ENCODE results near the gene RTF2.
"Not testable (repeated sequence)": the region's sequence is repeated elsewhere in the genome, so short reads cannot be mapped to it uniquely, and the experiment has no call there.

RTF2 gene

DNA sequence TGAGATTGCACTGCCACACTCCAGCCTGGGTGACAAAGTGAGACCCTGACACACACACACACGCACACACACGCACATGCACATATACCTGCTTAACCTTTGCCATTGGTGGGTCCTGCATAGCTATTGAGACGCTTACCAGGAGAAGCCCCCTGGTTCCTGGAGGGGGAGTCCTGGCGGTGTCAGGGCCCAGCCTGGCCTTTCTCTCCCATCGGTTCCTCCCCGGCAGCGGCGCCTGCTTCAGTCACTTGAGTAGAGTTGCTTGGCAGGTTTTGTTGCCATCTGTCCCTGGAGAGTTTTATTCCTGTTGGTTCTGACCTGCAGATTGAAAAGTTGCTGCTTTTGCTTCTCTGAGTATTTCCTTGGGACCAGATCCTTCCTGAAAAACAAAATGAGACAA lies 35.5 kb downstream of the RTF2 start:
- DNase-seq: no peak

DNA sequence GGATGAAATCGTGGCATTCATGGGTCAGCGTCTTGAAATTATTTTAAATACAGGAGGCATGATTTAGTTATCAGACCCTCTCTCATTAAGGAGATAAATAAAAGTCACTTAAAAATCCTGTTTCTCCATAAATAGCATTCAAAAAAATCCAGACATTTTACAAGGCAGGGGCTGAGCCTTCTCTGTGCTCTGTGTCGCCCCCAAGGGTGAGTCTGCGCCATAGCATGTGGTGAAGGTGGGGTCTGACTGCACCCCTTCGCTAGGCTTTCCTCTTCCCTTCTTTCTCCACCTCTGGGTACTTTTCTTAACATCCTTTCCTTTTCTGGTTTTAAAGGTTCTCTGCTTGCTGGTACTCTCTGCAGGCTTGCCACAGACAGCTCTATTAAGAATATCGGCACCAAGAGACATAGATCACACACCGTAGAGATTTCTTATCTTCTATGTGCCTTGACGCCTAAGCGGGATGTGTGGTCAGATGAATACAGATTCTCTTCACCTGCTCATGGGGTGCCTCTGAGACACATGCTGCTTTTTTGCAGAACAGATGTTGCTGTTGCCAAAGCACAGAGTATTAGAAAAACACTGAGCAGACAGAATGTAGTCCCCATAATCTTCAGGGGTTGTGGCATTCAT lies 36.1 kb downstream of the RTF2 start:
- no peak for DNase-seq

DNA sequence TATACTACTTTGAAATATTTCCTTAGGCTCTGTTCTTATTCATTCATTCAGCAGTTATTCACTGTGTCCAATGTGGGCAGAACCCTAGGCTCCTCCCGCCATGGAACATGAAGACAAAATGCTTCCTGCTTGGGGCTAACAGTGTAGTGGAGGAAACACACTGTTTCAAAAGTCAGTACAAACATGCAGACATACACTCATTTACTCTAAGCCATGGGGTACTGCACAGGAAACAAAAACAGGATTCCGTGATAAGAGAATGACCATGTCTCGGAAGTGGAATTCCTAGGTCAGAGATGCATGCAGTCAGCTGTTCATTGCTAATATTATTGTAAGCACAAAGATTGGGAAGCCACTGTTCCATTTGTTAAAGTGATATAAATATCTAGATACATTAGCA lies 37.7 kb downstream of the RTF2 start:
- no peak for DNase-seq

GRCh38 chr20:56511926-56512325 lies 43.5 kb downstream of the RTF2 start:
- no peak for DNase-seq

GRCh38 chr20:56513161-56514150 lies 45.0 kb downstream of the RTF2 start:
- no peak for DNase-seq

DNA sequence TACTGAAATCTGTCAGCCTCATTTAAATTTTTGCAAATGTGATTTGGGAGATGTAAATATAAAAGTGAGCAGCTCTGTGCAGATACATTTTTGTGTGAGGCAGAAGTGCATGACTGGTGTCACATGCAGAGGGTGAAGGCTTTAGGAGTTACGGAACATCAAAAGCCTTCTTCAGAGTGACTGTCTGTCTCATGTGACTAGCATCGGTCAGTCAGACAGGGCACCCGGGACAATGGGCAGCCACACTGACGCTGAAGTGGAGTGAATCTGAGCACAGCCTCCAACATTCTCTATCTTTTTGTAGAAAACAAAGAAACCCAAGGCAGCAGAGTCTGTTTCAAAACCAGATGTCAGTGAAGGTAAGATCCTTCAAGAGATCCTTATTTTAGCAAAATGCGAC lies 48.2 kb downstream of the RTF2 start:
- DNase-seq: no peak

- no peak for DNase-seq
These were observed 48.8 kb downstream of the RTF2 start for GRCh38 chr20:56517211-56517610.

DNA sequence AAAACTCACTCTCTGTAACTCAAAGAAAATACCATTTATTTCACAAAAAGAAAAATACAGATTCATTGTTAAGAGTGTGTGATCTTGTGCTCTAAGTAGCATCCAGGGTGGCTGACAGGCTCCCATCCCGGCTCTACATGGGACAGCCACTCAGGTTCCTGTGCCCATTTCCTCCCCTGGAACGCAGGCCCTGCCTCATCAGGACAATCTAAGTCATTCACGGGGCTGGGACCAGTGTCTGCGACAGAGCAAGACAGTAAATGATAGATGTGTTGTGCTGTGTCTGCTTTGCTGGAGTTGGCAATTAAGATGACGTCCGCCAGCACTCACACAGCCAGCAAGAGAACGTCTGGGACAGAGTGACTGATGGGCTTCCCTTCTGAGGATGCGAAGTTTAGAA lies 49.2 kb downstream of the RTF2 start:
- DNase-seq: no peak

- no peak for DNase-seq
These were observed 49.7 kb downstream of the RTF2 start for GRCh38 chr20:56518126-56518525.

DNA sequence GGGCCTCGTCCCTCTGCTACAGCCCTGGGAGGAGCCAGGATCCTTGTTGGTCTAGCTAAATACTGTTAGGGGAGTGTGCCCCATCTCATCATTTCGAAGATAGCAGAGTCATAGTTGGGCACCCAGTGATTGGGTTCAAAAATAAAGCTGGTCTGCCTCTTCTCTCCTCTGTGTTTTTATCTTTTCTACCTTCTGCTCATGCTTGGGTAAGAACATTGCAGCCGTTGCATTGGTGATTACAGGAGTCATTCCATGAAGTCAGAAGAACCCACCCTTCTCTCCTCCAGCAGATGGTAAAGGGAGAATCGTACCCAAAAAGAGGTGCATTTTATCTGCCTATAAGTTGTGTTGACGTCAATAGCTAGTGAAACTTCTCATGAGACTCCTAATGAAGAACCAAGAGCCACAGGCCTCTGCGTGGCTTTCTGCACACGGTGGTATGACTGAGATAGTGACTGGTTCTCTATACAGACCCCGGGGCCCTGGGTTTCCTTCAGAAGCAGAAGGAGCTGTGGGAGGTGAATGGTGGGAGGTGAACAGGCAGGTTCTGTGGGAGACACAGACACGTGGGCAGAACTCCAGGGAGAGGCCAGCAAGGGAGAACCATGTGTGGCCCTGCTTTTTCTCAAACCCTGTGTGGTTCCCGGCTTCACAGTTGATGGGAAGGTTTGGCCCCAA lies 50.4 kb downstream of the RTF2 start:
- DNase-seq: no peak

GRCh38 chr20:56519551-56519950 lies 51.1 kb downstream of the RTF2 start:
- no peak for DNase-seq

DNA sequence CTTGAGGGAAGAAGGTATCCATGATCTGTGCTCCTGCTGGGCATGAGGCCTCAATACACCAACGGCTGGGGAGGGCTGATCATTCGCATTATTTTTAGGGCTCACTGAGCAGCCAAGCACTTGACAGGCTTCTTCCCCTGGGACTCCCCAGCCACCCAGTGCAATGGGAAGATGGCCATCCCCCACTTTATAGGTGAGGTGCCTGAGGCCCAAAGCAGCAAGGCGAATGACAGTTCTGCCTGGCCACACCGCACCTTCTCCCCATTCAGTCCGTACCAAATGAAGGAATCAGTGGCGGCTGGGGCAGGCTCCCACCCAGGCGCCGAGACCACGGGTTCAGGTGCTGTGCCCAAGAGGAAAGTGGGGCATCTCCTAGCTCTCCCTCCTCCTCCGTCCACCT lies 51.8 kb downstream of the RTF2 start:
- no peak for DNase-seq

DNA sequence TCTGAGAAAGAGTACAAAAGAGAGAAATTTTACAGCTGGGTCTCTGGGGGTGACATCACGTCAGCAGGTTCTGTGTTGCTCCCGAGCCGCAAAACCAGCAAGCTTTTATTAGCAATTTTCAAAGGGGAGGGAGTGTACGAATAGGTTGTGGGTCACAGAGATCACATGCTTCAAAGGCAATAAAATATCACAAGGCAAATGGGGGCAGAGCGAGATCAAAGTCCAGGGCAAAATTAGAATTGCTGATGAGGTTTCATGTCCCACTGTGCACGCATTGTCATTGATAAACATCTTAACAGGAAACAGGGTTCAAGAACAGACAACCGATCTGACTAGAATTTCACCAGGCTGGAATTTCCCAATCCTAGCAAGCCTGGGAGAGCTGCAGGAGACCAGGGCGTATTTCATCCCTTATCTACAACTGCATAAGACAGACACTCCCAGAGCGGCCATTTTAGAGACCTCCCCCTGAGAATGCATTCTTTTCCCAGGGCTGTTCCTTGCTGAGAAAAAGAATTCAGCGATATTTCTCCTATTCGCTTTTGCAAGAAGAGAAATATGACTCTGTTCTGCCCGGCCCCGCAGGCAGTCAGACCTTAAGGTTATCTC lies 52.4 kb downstream of the RTF2 start:
- not testable (repeated sequence) for DNase-seq

DNA sequence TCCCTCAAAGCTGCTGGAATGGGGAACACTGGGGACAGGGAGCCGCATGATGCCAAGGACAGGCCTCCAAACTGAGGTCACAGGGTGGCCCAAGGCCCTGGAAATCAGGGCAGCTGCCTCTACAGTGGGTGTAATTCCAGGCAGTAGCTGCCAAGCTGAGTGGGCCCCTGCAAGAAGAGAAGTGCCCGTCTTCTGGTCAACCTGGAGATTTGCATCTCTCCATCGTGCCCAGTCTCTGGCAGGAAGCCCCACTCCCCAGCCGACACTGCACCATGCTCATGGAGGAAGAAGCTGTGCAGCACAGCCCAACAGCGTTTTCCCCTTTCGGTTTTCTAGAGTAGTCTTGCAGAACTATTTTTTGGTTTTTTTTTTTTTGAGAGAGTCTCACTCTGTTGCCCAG lies 53.9 kb downstream of the RTF2 start:
- no peak for DNase-seq

- not testable (repeated sequence) for DNase-seq
These were observed 56.0 kb downstream of the RTF2 start, which contains the start of gene FAM209A for GRCh38 chr20:56524444-56524843. Gene FAM209A, plus strand, starts transcription at chr20:56524744. Its CDS starts 65 bp downstream, at chr20:56524809.

GRCh38 chr20:56527521-56527920 lies 59.1 kb downstream of the RTF2 start:
- DNase-seq: no peak

DNA sequence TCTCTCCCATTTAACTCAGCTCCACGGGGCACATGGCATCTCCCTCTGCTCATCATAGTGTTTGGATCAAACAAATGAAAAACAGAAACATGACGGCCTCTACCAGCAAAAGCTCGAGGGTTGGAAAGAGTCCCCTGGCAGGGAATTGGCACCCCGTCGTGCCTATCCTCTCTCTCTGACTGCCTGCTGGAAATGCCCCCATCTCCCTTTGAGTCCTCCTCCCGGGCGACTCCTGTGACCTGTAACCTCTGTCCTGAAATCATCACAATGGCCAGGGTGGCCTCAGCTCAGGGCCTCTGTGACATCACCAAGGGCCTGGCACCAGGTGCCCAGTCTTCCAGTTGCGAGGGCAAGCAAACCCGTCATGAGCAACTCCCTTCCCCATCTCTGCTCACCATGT lies 64.5 kb downstream of the RTF2 start, which contains the start of gene FAM209B:
FAM209B (plus strand) TSS at position 301 of the 400 bp plus-strand sequence; CDS start at position 397, 96 bp downstream.
- not testable (repeated sequence) for DNase-seq

- DNase-seq: no peak
These were observed 69.6 kb downstream of the RTF2 start for GRCh38 chr20:56537997-56538396.

GRCh38 chr20:56540415-56540814 lies 72.0 kb downstream of the RTF2 start:
- no peak for DNase-seq

DNA sequence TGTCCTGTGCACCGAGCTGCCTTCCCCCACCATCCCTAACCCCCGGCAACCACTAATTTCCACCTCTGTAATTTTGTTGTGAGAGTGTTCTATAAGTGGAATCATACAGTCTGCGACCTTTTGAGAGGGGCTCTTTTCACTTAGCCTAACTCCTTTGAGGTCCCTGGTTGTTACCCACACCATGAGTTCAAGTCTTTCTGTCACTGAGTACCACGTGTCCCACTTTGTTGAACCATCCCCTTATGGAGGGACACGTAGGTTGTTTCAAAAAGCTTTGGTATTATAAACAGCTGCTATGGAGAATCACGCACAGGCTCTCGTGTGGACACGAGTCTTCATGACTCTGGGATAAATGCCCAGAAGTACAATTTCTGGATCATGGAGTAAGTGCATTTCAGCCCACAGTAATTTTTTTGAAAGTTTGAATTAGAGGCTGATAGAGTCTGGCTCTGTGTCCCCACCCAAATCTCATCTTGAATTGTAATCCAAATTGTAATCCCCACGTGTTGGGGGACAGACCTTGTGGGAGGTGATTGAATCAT lies 74.1 kb downstream of the RTF2 start:
- DNase-seq: no peak

- no peak for DNase-seq
These were observed 83.1 kb downstream of the RTF2 start for GRCh38 chr20:56551571-56551970.

- no peak for DNase-seq
These were observed 84.6 kb downstream of the RTF2 start for GRCh38 chr20:56552911-56553629.

Measured in activated CD4-positive, CD25-positive, alpha-beta regulatory T cell (primary cell).